NCI-H526 (cell line): Measurements from ENCODE around the gene AMN.

Experiments used
- DNase-seq, 2 experiments: peaks; one replicate each; lab custom pipeline; 2025; lab: John Stamatoyannopoulos, UW

The AMN gene

DNA sequence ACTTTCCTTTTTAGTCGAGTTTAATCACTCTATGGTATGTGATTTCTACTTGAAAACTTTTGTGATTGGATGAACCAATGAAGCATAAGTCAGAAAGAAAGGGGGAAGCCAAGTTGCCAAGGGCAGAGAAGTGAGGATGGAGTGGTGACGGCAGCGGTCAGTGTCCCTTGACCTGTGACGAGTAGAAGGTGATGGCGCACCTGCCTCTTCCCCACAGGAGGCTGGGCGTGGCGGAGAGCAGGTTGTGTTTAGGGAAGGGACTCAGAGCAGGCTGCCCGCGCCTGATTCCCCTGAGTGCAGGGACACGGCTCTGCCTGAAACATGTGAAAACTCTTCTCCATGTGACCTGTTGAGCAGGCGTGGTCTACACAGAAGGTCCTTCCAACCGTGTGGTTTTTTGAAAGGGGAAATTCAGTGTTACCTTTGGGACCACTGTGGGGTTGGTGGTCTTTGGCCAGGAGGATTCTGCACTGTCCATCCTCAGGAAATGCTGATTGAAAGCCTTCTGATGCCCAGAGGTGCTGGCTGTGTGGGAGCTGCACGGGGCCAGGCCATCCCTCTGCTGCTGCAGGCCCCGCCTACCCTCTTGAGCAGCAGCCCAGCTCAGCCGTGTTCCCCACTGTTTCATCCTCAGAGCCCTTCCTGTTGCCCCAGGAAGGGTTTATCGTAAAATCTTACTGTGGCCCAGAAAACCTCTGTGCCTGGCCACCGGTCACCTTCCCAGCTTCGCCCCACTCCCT, 23.5 kb upstream of the AMN start:
- DNase-seq, result no peak

- no peak for DNase-seq
These were observed 23.0 kb upstream of the AMN start for GRCh38 chr14:102899516-102899900.

DNA sequence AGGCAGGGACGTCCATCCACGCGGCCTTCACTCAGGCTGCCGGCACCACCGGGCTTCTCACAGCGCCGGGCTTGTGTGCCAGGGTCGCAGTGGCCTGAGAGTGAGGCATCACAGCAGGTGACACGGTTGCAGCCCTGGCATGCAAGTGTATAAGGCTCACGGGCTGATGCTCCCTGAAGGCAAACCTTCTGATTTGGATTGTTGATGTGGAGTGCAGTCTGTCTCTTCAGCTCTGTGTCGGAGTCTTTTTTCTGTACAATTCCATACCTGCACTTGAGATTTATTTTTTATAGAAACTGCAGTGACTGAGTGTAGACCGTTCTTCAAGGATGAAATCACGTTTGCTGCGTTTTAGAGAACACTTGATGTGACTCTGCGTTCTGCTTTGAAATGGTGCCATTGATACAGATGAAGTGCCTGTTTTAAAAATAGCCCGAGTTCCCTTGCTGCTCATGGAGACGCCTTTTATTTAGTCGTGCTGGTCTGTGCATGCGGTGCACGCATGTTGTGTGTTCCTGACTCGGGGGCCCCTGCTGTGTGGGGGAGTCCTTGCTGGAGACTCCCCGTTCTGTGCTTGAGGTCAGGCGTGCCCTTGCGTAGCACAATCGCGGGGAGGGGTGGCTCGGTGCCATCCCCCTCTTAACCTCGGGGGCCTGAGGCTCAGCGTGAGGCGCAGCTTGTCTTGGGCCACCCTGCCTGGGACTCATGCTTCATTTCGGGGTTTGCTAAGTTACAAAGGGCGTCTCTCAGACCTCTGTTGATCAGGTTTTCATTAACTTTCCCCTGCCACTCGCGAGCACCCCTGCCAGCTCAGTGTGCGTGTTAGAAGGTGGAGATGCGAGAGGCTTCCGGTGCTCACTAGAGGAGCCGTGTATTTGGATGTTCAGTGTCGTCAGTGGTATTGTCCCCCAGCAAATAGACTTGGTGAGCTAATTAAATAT, 21.6 kb upstream of the AMN start:
- DNase-seq, result no peak

GRCh38 chr14:102901633-102902032, 20.8 kb upstream of the AMN start:
- no peak for DNase-seq

GRCh38 chr14:102902086-102902485, 20.4 kb upstream of the AMN start:
- DNase-seq, result no peak

DNA sequence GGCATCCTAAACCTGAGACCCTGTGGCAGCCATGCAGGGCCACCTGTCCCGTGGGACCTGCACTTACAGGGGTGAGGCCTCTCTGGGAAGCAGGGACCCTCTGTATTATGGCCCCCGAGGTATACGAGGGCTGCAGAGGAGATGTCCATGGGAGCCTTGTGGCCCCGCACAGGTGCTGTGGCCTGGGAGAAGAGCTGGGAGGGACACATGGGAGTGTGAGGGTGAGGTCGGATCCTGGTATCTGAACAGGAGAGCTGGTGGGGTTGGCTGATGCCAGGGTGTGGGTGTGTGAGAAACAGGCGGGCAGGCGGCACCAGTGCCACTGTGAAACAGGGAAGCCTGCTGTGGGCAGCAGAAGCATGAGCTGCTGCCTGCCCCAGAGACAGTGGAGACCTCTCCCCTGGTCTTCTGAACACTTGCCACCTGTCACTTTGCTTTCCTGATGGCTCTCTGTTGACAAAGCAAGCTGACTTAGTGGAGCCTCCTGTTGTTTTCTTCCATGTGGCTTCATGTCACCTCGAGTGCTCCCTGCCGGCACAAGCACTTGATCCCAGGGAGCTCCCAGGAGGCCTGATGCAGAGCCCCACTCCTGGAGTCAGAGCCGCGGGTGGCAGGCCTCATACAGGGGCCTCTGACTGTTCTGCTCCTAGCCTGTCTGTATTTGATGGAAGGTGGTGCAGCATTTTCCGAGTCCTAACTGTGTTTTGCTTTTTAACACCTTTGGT, 19.8 kb upstream of the AMN start:
- no peak for DNase-seq

GRCh38 chr14:102903248-102903888, 19.1 kb upstream of the AMN start:
- no peak for DNase-seq

DNA sequence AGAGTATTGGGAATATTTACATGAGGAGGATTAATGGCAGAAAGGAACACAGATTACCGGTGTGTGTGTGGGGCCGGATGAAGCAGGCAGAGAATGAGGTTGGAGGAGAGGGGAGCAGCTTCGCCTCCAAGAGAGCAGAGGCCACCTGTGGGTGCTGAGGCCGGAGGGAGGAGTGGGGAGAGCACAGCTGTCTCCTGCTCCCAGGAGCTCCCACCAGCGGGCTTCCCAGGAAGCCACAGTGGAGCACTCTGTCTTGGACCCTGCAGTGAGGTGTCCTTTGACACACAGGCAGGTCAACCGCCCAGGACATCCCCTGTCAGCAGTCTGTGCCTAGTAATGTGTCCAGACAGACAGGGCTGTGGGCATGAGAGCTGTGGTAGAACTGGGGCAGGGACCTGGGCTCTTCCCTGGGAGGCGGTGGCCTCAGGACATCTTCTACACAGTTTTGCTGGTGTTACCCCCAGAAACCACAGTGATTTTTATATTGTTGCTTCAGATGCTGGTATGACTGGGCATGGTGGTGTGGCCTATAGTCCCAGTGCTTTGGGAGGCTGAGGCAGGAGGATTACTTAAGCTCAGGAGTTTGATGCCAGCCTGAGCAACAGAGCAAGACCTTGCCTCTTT, 18.5 kb upstream of the AMN start:
- DNase-seq, result no peak

GRCh38 chr14:102905116-102906108, 17.1 kb upstream of the AMN start:
- no peak for DNase-seq

DNA sequence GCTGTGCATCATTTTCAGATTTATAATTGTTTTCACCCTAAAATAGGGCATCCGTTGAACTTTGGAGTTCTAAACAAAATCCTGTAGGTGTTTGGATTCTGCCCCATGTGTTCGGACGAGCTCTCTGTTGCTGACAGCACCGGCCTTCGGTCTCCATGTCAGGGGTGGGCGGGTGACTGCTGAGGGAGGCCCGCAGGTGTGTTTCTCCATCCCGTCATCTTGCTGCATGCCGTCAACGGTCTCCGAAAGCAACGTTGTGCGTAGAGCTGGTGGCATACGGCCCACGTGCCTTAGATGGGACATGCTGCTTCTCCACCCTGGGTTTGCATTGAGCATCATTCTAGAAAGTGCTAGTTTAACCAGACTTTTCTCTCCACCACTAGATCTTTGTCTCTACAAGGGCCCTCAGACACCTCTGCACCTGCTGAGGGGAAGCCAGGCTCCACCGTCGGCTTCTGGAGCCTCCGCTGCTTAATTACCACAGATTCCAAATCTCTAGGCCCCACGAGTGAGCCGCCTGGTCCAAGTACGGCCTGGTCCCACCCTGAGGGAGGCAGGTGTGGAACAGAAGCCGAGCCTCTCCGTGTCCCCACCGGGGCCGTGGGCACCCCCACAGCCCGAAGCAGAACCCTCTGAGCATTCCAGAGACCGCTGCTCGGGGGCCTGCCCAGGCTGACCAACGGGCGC, 15.7 kb upstream of the AMN start:
- DNase-seq, result no peak

DNA sequence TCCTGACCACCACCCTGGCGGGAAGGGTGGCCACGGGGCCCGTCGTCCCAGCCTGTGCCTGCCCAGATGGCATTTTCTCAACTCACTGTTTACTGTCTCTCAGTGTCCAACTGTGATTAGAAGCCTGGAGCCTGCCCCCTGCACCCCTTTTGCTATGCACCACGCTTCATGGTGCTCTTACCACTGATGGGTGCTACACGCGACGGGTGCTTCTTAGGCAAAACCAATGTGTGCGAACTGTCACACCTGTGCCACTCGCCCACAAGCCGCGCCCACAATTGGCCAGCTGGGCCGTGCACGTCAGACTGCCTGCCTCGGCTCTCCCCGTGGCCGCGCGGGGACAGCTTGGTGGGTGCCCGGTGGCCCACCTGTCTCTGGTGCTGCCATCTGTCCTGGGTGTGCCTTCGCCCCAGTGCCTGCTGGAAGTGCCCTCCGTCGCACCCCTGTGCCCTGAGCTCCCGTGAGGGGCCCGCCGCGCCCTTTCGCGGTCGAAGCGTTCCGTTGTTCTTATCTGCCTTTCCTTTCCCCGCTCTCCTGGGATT, 15.1 kb upstream of the AMN start:
- no peak for DNase-seq

DNA sequence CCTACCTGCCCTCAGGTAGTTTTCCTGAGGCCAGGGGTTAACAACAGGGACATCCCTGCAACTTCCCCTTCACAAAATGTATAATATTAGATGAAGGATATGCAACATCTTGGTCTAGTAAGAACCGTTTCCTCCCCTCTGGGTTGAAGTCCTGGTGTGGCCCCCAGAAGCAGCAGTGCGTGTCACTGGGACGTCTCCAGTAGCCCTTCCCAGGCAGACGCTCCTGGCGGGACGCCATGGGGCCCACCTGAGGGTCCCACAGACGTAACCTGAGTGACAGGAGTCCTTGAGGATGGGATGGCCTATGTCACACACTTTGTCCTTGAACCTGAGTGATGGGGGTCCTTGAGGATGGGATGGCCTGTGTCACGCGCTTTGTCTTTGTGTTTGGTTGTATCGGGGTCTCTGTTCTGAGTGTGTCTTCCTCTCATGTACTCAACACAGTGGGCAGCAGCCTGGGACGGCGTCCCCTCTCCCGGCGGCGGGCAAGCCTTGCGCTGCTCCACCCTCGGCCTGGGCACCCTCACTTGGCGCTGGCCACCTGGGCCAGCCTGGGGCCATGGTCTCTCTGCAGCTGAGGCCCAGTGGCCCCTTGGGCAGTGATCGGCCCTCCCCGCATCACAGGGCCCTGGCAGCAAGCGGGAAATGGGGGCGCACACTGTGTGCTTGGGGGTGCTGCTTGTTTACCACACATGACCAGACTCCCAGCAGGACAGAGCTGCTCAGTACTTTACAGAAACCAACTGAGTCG, 14.3 kb upstream of the AMN start:
- no peak for DNase-seq

- DNase-seq, result no peak
These were observed 13.6 kb upstream of the AMN start for GRCh38 chr14:102908766-102909455.

GRCh38 chr14:102909462-102909861, 13.0 kb upstream of the AMN start:
- no peak for DNase-seq

DNA sequence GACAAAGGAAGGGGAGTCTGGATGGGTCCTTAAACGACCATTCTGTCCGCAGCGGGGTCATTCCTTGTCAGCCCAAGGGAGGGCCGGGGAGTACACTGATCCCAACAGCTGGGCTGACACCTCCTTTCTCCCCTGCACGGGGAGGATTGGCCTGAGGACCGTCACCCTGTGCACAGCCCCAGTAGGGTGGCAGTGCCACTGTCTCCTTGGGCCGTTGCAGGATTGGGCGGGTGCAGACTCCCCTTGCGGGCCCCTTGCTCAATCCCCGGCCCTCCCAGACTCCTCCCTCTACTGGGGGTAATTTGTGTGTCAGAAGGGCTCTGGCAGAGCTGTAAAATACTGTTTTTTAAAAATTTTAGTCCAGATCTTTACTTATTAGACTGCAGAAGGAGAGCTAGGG, 12.6 kb upstream of the AMN start:
- no peak for DNase-seq

GRCh38 chr14:102910442-102910841, 12.0 kb upstream of the AMN start:
- DNase-seq, result no peak

DNA sequence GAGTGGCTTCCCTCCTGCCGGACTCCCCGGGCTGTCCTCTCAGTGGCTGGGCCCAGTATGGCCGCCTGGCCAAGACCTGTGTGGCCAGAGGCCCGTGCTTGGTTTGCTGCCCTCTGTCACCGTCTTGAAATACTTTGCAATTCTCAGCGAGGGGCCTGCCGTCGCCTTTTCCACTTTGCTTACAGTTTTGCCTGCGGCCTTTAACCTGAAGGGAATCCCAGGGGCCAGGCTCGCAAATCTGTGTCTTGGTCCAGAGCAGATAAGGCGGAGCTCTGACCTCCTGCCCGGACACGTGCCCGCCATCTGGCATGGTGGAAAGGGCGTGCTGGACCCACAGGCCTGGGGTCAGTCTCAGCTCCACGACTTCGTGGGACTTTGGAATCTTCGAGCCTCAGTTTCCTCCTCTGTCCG, 10.9 kb upstream of the AMN start:
- no peak for DNase-seq
